Activated CD8-positive, alpha-beta memory T cell treated with anti-CD3 and anti-CD28 coated beads, Interleukin-2, amount 10 ng/mL, durations not matched to agents 7 days and 5 days (primary cell): ENCODE results near the gene FAM13A. TPM values are rescaled to one million over a fixed set of nuclear protein-coding genes. Genes with fewer than 3 reads are reported as not detected.

ENCODE experiments used
- ATAC-seq: fragments of 150-1000 bp; cut with Tn5 transposase; one replicate; pipeline ENCODE4 v1.10.0; 2021; ENCODE audit warnings: moderate library complexity
- CTCF ChIA-PET: fragments of 350-600 bp; sonication (Branson Sonifier 250); formaldehyde crosslinking; loops from one replicate; lab custom pipeline; 2021; ENCODE audit warnings: antibody characterized with exemption; lab: Charles Lee
- DNase-seq: peaks from one replicate; pipeline ENCODE4 v3.0.0-alpha.2; 2020
- H3K27ac Mint-ChIP-seq: one replicate; pipeline ENCODE4 v1.8.0; 2021; ENCODE audit warnings: mild to moderate bottlenecking, mixed read lengths
- H3K27me3 Mint-ChIP-seq: one replicate; pipeline ENCODE4 v1.8.0; 2021; ENCODE audit warnings: mixed read lengths
- H3K36me3 Mint-ChIP-seq: one replicate; pipeline ENCODE4 v1.8.0; 2021; ENCODE audit warnings: mild to moderate bottlenecking, mixed read lengths
- H3K4me1 Mint-ChIP-seq: one replicate; pipeline ENCODE4 v1.8.0; 2021; ENCODE audit warnings: mixed read lengths
- H3K4me3 Mint-ChIP-seq: one replicate; pipeline ENCODE4 v1.8.0; 2021; ENCODE audit warnings: mild to moderate bottlenecking, moderate library complexity, mixed read lengths
- H3K9me3 Mint-ChIP-seq: one replicate; pipeline ENCODE4 v1.8.0; 2022; ENCODE audit warnings: low read depth, mixed read lengths
- total RNA-seq, 2 experiments: library from RNA; stranded (reverse); gene quantifications; one replicate each; pipeline ENCODE4 v1.2.3, GENCODE V29; 2021

Gene FAM13A
- total RNA-seq, 2 experiments from 2014 or later = 1.8 to 7.2 TPM

- Mint-ChIP-seq H3K27me3 (peaks cover 4% of the 10 kb centered on the region), H3K9me3 (no peaks in the 10 kb centered on the region), H3K36me3 (peaks cover 1% of the 10 kb centered on the region), H3K27ac (no peak overlapping the region), H3K4me3 (no peak overlapping the region), H3K4me1 (peaks cover 12% of the 10 kb centered on the region)
- ATAC-seq = no peak
- CTCF ChIA-PET = interaction anchor here (1.2 kb wide), 1 partner anchor 223 kb away, joined by 3 read pairs; no protein-coding TSS in a partner anchor
- no peak for DNase-seq
Measured at GRCh38 chr4:88761861-88762523, 295.0 kb downstream of the FAM13A start.

- Mint-ChIP-seq H3K27ac (no peak overlapping the region), H3K4me3 (no peak overlapping the region), H3K27me3 (peaks cover 4% of the 10 kb centered on the region), H3K4me1 (peaks cover 12% of the 10 kb centered on the region), H3K9me3 (no peaks in the 10 kb centered on the region), H3K36me3 (no peaks in the 10 kb centered on the region)
- ATAC-seq = no peak
- no peak for DNase-seq
- CTCF ChIA-PET = interaction anchor here (1.2 kb wide), 1 partner anchor 222 kb away, joined by 3 read pairs; no protein-coding TSS in a partner anchor
Measured at GRCh38 chr4:88761342-88761741, 295.6 kb downstream of the FAM13A start.

DNA sequence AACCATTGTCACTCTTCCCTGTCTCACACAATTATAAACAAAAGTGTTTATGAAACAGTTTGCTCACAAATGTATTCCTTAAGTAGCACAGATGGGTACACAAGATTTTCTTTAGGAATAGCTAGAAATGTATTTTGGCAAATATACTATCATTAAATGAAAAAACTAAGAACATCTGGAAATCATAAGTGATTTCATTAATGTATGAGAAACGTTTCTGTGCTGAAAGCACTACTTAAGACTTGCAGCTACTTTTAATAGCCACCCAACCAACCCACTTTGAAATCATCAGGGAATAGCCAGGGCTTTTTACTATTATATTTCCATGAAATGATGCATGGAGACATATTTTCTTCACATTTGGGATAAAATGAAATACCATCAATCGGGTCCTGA is 297.1 kb downstream of the FAM13A start:
- no peak for ATAC-seq
- CTCF ChIA-PET = interaction anchor here (0.7 kb wide), 1 partner anchor 83 kb away, joined by 3 read pairs; no protein-coding TSS in a partner anchor
- Mint-ChIP-seq H3K36me3 (no peaks in the 10 kb centered on the region), H3K4me1 (peaks cover 12% of the 10 kb centered on the region), H3K9me3 (no peaks in the 10 kb centered on the region), H3K27me3 (no peaks in the 10 kb centered on the region), H3K27ac (no peak overlapping the region), H3K4me3 (no peak overlapping the region)
- DNase-seq = no peak

GRCh38 chr4:88759039-88759894 is 297.7 kb downstream of the FAM13A start:
- Mint-ChIP-seq H3K4me3 (no peak overlapping the region), H3K36me3 (no peaks in the 10 kb centered on the region), H3K27me3 (no peaks in the 10 kb centered on the region), H3K27ac (no peak overlapping the region), H3K9me3 (no peaks in the 10 kb centered on the region), H3K4me1 (peaks cover 12% of the 10 kb centered on the region)
- no peak for ATAC-seq
- CTCF ChIA-PET = no interaction called here
- DNase-seq = no peak

GRCh38 chr4:88758264-88758663 is 298.7 kb downstream of the FAM13A start:
- no peak for ATAC-seq
- no peaks in the 10 kb centered on the region for H3K9me3 Mint-ChIP-seq
- CTCF ChIA-PET = no interaction called here
- no peaks in the 10 kb centered on the region for H3K27me3 Mint-ChIP-seq
- H3K36me3 Mint-ChIP-seq = no peaks in the 10 kb centered on the region
- no peak overlapping the region for H3K27ac Mint-ChIP-seq
- peaks cover 12% of the 10 kb centered on the region for H3K4me1 Mint-ChIP-seq
- no peak for DNase-seq
- H3K4me3 Mint-ChIP-seq = no peak overlapping the region

DNA sequence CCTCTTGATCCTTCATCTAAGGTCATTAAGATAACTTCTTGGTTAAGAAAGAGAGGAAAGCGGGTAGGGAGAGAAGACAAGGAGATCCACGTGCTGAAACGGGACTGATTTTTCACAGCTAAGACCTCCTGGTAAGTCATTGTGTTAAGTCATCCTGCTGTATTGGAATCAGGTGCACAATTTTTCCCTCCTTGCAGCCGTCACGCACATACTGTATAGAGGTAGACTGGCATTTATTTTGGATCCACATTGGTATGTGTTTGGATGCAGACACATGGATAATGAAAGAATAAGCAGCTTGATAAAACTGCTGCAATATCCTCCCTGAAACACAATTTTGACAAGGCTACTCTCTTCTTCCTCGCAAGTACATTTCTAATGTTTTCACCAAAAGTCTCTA is 299.2 kb downstream of the FAM13A start:
- no peaks in the 10 kb centered on the region for H3K9me3 Mint-ChIP-seq
- H3K36me3 Mint-ChIP-seq = no peaks in the 10 kb centered on the region
- ATAC-seq (no peak), DNase-seq (no peak)
- no peaks in the 10 kb centered on the region for H3K27me3 Mint-ChIP-seq
- CTCF ChIA-PET = no interaction called here
- H3K4me3 Mint-ChIP-seq = no peak overlapping the region
- H3K27ac Mint-ChIP-seq = no peak overlapping the region
- peaks cover 12% of the 10 kb centered on the region for H3K4me1 Mint-ChIP-seq

DNA sequence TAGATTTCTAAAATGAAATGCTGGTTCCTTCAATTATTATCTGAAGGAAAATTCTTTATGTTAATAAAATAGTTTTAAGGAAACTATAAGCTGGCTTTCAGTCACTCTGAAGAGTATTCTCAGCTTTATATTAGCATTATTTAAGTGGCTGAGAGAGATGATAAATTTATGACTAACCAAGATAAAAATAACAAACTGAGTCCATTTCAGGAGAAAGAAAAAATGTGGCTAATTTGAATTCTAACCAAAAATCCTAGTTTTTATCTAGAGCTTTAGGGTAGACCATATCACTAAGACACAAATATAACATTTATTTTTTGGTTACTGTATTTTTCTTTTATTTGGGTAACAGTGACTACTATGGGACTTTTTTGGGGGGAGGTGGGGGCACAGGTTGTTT is 299.9 kb downstream of the FAM13A start:
- ATAC-seq = no peak
- no peak for DNase-seq
- Mint-ChIP-seq H3K9me3 (no peaks in the 10 kb centered on the region), H3K27me3 (no peaks in the 10 kb centered on the region), H3K4me1 (peaks cover 9% of the 10 kb centered on the region), H3K36me3 (no peaks in the 10 kb centered on the region), H3K4me3 (no peak overlapping the region), H3K27ac (no peak overlapping the region)
- CTCF ChIA-PET = interaction anchor here (1.2 kb wide), 1 partner anchor 217 kb away, joined by 3 read pairs; no protein-coding TSS in a partner anchor

DNA sequence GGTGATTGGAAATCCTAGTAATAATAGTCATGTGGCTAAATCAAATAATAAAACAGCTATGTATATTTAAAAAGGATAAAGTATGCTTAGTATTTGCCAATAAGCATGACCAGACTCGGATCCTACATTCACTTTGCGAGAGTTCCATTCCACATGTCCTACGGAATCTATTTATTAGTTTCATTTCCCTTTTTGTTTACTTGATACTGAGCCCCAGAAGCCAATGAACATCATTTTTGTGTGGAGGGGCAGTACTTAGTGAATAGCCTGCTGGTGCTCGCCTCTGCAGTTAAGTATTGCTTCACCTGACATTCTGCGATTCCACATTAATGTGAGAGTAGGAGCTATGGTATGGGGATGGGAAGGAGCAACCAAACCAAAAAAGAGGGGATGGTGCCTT is 300.8 kb downstream of the FAM13A start:
- CTCF ChIA-PET = interaction anchor here (1.2 kb wide), 1 partner anchor 216 kb away, joined by 3 read pairs; no protein-coding TSS in a partner anchor
- Mint-ChIP-seq H3K9me3 (no peaks in the 10 kb centered on the region), H3K27me3 (no peaks in the 10 kb centered on the region), H3K4me1 (peaks cover 3% of the 10 kb centered on the region), H3K4me3 (no peak overlapping the region), H3K27ac (no peak overlapping the region), H3K36me3 (no peaks in the 10 kb centered on the region)
- ATAC-seq (no peak), DNase-seq (no peak)

- H3K9me3 Mint-ChIP-seq = no peaks in the 10 kb centered on the region
- H3K27me3 Mint-ChIP-seq = no peaks in the 10 kb centered on the region
- no peak overlapping the region for H3K27ac Mint-ChIP-seq
- CTCF ChIA-PET = no interaction called here
- ATAC-seq = no peak
- peaks cover 2% of the 10 kb centered on the region for H3K4me1 Mint-ChIP-seq
- no peak for DNase-seq
- no peak overlapping the region for H3K4me3 Mint-ChIP-seq
- H3K36me3 Mint-ChIP-seq = no peaks in the 10 kb centered on the region
Measured at GRCh38 chr4:88755454-88755853, 301.5 kb downstream of the FAM13A start.

GRCh38 chr4:88754796-88755195 is 302.2 kb downstream of the FAM13A start:
- Mint-ChIP-seq H3K27ac (no peak overlapping the region), H3K27me3 (no peaks in the 10 kb centered on the region), H3K4me3 (no peak overlapping the region), H3K4me1 (peaks cover 2% of the 10 kb centered on the region), H3K36me3 (no peaks in the 10 kb centered on the region), H3K9me3 (no peaks in the 10 kb centered on the region)
- CTCF ChIA-PET = no interaction called here
- ATAC-seq = no peak
- no peak for DNase-seq

- H3K4me3 Mint-ChIP-seq = no peak overlapping the region
- ATAC-seq (no peak), DNase-seq (no peak)
- H3K36me3 Mint-ChIP-seq = no peaks in the 10 kb centered on the region
- CTCF ChIA-PET = no interaction called here
- H3K27ac Mint-ChIP-seq = no peak overlapping the region
- no peaks in the 10 kb centered on the region for H3K9me3 Mint-ChIP-seq
- H3K4me1 Mint-ChIP-seq = peaks cover 2% of the 10 kb centered on the region
- no peaks in the 10 kb centered on the region for H3K27me3 Mint-ChIP-seq
Measured at GRCh38 chr4:88753658-88754571, 303.1 kb downstream of the FAM13A start.

GRCh38 chr4:88752754-88753153 is 304.2 kb downstream of the FAM13A start:
- ATAC-seq = no peak
- CTCF ChIA-PET = no interaction called here
- Mint-ChIP-seq H3K4me3 (no peak overlapping the region), H3K4me1 (peaks cover 2% of the 10 kb centered on the region), H3K27me3 (no peaks in the 10 kb centered on the region), H3K36me3 (no peaks in the 10 kb centered on the region), H3K27ac (no peak overlapping the region), H3K9me3 (no peaks in the 10 kb centered on the region)
- DNase-seq = no peak

DNA sequence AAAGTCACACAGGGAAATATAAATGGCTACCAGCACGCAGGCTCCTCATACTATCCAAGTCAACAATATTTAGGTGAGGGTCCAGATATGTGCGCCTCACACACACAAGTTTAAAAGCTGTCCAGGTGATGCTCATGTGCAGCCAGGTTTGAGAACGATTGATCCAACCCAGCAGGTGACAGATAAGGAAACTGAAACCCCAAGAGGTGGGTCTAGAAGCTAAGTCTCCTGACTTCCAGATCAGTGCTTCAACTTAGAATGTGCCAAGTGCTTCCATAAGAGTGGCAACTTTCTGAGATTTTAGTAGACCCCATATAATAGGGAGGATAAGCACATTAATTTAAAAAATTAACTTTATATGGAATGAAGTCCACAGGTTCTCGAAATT is 304.9 kb downstream of the FAM13A start:
- CTCF ChIA-PET = no interaction called here
- H3K36me3 Mint-ChIP-seq = no peaks in the 10 kb centered on the region
- DNase-seq (no peak), ATAC-seq (no peak)
- H3K9me3 Mint-ChIP-seq = no peaks in the 10 kb centered on the region
- H3K4me1 Mint-ChIP-seq = peaks cover 2% of the 10 kb centered on the region
- no peak overlapping the region for H3K27ac Mint-ChIP-seq
- H3K4me3 Mint-ChIP-seq = no peak overlapping the region
- no peaks in the 10 kb centered on the region for H3K27me3 Mint-ChIP-seq
